ENCODE data around the gene EDRF1.
"Not testable (repeated sequence)": the region's sequence is repeated elsewhere in the genome, so short reads cannot be mapped to it uniquely, and the experiment has no call there.

Gene EDRF1, protein sequence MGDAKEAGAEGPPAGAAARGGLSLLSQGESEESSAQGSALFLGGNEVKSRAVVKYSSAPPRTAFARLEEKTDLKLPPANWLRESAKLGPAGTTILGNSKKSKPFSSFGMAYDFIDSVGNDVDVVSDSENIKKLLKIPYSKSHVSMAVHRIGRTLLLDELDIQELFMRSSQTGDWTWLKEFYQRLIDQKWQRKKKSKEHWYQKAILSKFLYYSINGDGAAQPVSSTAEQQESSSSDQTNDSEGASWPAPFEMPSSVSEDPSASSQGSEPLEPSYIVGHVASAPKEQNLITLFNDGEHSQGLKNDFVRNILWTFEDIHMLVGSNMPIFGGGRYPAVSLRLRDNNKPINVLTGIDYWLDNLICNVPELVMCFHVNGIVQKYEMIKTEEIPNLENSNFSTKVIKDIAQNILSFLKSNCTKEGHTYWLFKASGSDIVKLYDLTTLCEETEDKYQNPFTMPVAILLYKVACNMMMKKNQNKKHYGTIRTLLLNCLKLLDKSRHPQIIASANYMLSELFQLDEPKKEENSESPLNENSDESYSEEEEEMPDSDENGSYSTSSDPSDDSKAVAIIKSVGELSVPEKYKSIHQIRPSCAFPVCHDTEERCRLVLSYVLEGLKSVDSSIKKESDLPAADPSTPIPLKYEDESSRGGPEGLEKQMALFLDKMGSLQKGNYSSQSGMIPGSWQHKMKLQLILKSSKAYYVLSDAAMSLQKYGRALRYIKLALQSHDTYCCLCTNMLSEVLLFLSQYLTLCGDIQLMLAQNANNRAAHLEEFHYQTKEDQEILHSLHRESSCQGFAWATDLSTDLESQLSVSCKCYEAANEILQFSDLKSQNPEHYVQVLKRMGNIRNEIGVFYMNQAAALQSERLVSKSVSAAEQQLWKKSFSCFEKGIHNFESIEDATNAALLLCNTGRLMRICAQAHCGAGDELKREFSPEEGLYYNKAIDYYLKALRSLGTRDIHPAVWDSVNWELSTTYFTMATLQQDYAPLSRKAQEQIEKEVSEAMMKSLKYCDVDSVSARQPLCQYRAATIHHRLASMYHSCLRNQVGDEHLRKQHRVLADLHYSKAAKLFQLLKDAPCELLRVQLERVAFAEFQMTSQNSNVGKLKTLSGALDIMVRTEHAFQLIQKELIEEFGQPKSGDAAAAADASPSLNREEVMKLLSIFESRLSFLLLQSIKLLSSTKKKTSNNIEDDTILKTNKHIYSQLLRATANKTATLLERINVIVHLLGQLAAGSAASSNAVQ

DNA sequence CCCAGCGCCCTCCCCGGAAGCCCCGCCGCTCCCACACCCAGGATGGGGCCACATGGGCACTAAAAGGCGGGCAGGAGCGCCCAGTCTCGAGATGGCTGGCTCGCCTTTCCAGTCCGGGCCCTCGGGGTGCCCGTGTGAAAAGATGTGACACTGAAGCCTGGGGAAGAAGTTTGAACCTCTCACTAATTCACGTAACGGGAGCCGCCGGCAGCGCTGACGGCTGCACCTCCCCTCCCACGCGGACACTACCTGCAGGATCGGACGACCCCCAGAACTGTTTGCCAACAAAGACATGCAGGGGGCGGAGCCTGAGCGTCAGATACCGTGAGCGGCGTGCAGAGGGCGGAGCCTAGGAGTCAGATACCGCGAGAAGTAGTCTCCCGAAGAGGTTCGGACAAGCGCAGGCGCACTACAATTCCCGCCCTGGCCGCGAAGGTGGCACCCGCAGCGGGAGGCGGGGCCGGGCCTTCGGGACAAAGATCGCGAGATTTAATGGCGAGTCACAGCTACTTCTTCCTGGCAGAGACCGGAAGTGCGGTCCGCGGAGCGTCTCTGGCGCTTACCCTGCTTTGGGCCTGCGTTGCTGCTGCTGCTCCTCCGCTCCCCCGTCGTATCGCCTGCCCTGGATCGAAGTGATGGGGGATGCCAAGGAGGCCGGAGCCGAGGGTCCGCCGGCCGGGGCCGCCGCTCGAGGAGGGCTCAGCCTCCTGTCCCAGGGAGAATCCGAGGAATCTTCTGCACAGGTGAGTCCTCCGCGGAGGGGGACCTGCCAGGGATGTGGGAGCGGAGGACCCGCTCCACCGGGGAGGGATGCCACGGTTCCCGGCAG lies at the start of gene EDRF1:
Gene EDRF1, plus strand, starts transcription at position 537 of the 829 bp plus-strand sequence. Its CDS starts 99 bp downstream, at position 636.
- DNase-seq: peak; percentile 98 to 99

DNA sequence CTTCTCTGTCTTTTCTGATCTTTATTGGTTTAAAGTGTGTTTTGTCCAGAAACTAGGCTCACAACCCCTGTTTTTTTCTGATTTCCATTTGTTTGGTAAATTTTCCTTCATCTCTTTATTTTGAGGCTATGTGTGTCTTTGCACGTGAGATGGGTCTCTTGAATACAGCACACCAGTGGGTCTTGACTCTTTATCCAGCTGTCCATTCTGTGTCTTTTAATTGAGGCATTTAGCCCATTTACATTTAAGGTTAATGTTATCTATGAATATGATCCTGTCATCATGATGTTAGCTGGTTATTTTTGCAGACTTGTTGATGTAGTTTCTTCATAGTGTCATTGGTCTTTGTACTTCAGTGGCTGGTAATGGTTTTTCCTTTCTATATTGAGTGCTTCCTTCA lies 46.6 kb upstream of the EDRF1 start:
- no peak for DNase-seq

DNA sequence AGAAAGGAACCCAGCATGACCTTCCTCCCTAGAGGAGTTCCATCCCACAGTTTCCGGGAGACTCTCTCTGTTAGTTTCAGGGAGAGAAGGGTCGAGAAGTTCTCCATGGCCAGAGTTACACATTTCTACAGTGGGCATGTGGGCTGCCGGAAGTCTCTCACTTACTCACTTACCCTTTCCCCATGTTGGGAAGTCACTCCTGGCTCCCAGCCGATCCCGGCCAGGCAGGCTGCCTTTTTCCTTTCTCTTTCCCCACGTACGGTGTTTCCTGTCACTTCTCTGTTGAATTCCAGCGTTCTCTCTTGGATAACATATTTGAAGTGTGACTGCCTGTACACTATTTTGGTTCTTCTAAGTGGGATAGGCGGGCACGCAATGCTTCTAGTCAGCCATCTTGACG lies 40.1 kb upstream of the EDRF1 start:
- DNase-seq: no peak

DNA sequence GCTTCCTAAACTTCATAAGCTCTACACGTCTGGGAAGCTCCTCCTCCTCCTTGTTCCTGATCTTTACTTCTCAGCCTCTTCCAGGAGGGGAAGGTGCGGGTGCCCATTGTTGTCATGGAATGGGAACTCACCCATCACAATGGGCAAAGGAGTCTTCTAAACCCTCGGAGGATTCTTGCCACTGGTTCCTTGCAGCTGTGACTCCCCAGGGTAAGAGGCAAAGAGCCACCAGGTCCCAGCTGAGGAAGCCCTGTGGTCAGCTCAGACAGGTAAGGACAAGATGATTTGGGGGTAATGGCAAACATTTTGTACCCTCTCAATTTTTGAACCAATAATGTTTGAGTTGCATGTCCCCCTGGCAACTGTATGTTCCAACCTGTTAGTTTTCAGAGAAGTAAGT lies 36.4 kb upstream of the EDRF1 start, which contains the start of gene TEX36:
Gene TEX36, minus strand, starts transcription at position 101 of the 400 bp plus-strand sequence. CDS start 174 bp downstream, outside the sequence.
- no peak for DNase-seq

DNA sequence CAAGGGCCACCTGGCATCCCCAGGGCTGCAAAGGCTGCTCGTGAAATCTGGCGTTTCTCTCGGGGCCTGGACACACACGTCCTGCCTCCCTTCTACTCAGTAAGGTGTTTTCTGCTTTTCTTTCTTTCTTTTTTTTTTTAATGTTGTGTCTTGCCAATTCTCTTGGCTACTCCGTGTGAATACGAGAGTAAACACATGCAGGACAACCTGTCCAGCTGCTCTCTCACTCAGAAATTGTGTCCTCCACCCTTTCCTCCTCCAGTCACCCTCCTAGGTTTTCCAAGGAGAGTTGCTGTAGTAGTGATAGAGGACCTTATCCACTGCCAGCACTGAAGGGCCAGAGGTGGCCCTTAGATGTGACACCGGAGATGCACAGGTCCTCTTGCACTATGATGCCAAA lies 35.7 kb upstream of the EDRF1 start:
- no peak for DNase-seq

DNA sequence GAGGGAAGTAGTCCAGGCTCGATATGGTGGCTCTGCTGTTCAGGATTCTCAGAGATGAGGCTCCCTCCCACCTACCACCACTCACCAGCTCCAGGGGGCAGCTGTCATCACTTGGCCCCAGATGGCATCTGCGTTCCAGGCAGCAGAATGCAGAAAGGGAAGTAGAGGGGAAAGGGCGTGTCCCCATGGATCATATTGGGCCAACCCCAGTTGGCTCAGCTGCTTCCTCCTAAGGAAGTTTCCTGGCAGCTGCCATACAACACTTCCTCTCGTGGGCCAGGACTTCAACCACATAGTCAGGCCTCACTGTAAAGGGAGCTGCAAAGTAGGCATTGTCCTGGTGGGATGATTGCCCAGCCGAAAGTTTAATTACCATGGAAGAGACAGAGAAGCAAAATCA lies 34.9 kb upstream of the EDRF1 start:
- DNase-seq: no peak

DNA sequence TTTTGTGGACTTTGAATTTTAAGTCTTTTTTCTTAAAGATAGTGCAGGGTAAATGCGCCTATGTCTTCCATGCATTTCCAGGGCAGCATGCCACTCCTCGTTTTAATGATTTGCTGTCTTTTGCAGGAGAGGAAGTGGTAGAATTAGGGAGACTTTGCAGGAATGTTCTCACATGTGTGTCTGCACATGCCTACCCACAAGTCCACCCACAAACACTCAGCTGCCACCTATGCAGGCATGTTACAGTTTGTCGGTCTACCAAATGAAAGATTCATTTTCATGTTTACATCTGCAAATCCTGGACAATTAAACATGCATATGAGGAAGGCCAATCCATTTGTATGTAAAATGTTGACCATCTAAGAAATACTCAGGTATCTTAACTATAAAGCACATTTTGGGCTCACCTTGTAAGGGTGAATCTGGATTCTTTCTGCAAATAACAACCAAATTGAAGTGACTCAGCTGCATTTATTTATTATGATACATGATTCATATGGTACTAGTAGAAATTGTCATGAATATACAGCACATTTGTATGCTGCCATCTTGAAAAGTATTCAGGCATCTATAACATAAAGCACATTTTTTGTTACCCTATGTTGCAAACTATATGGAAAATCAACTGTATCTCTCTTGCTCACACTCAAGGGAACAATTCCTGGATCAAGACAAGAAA lies 31.9 kb upstream of the EDRF1 start:
- no peak for DNase-seq

DNA sequence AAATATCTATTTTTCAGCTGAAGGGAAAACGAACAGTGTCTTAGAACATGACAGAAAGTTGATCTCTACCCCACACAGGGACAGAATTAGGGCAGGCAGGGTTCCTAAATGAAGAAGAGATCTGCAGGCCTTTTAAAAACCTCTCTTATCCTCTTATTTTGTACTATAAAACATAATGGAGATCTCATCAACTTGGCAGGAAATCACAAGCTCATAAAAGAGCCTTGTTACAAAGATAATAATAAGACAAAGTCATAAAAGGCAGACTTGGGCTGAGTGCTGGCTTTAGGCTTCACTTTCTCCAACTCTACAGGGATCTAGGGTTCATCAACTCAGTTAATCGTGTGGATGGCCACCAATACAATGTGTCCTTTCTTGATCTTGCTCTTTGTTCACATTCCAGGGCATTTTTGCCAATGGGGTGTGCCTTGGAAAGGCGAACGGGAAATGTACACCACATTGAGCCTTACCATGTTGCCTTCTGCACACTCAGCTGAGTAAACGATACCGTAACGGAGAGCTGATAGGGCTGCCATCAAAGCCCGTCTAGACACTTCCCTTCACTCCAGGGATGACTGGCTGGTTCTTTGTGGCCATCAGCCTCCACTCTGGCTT lies 29.4 kb upstream of the EDRF1 start:
- DNase-seq: no peak

DNA sequence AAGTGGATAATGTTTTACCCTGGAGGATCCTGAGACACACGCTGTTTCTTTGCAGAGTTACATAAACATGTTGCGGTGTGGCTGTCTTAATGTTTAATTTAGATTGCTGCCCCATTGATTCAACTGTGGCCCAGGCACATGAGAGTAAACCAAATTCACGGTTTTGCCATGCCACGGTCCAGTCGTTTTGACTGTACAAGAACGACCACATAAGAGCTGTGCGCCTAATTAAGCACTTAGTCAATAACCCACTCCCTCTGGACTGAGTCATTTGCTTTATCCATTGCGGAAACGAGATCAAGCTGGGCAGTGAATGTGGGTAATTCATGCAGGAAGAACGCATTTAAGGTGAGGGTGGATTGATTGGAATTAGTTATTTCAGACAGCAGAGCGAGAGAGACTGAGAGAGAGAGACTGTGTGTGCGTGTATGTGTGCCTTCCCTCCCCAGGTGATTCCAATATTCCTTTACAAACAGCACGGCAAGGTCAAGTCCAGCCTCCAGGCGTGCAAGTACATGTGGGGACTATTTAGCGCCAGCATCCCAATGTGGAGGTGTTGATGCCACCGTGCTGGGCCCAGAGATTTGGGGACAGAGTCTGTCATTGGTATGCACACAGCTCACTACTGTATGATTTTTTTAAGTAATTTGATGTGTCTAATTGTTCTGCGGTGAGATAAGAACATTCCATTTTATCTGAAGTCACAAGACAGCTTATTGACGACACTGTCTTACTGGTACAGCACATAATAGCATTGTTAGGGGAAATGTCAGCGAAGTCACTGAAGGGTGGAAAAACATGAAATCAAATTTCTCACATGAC lies 28.1 kb upstream of the EDRF1 start:
- DNase-seq: no peak

DNA sequence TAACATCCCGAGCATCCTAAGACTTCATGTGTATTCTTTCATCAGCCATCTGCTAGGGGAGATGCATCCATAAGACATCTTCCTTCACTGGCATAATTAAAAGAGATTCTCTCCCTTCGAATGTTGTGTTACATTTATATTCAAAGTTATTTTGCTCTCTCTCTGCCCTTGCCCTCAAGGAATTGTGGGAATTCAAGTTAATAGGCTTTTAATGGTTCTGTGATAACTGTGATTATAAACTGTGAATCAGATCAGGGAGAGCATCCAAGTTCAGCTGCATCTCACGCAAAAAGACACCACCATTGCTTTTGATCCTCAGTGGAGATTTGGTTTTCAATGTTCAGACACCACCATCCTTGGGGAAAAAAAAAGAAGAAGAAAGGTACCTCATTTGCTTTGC lies 27.3 kb upstream of the EDRF1 start:
- no peak for DNase-seq

DNA sequence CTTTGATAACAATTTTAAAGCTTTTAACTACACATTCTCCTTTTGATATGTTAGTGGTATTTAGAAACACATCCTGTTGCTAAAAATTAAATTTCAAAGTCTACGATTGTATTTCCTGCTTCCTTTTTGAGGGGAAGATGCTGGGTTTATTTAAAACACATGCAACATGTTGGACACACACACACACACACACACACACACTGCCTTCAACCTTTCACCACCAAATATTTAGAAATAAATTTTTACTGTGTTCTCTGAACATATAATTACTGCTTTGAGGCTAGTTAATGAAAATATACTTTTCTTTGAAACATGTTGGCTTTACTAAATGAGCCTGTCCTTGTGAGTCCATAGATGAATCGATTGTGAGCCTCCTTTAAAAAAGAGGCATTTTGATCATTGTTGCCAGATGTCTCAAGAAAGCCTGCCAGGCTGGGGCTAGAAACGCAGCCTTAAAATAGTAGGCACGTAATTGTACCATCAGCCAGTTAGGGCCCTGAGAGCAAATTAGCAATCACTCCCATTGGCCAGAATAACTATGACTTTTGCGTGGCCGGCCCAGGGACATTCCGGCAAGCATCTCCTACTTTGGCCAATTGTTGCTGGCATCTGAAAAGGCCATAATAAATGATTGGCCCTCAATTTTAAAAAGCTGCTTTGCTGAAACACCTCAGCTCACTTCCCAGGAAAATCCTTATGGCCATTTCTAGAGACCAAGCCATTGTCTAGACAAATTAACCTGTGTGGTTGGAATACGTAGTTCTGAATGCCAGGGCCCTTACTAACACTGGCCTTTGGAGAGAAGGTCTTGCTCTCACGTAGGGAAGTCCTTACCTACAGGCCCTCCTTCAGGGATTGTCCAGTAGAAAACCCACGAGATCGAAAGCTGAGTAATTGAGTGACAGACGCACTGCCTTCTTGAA lies 26.6 kb upstream of the EDRF1 start:
- no peak for DNase-seq

DNA sequence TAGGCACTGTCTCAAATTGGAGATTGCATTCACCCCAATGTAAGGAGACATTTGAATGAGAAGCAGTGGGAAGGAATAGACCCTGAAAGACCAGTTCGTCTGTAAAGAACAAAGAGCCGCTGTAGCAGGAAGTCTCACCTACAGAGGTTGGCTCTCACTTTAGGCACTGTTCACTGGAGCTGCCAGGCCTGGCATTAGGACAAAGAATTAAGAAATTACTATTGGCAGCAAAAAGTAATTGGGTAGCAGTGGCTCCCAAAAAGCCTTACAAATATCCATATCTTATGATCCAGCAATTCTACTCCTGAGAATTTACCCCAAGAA lies 26.0 kb upstream of the EDRF1 start:
- DNase-seq: no peak

DNA sequence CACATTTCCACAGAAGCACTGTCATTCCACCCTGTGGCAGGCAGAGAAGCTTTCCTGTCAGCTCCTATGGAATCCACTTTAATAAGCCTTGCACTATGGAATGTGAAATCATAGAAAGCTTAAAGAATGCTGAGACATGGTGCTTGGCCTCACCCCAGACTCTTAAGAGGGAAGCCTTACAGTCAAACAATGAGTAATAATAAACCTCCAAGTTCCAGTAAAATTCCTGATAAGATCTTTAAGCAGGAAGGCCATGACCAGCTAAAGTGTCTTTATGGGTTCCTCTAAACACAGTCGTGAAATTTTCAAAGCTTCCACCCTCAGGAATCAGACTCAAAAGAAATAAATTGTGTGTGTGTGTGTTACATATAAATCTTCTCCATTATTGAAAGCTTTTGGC lies 24.6 kb upstream of the EDRF1 start:
- no peak for DNase-seq

DNA sequence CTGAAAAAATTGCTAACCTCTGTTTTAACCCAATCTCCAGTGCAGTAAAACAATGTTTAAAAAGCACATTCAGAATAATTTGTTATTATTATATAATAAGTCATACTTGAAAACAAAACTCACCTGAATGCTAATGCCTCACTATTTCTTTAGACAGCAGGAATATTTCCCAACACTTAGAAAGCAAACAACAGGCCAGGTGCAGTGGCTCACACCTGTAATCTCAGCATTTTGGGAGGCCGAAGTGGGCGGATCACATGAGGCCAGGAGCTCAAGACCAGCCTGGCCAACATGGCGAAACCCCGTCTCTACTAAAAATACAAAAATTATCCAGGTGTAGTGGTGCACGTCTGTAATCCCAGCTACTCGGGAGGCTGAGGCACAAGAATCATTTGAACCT lies 22.6 kb upstream of the EDRF1 start:
- DNase-seq: not testable (repeated sequence)

DNA sequence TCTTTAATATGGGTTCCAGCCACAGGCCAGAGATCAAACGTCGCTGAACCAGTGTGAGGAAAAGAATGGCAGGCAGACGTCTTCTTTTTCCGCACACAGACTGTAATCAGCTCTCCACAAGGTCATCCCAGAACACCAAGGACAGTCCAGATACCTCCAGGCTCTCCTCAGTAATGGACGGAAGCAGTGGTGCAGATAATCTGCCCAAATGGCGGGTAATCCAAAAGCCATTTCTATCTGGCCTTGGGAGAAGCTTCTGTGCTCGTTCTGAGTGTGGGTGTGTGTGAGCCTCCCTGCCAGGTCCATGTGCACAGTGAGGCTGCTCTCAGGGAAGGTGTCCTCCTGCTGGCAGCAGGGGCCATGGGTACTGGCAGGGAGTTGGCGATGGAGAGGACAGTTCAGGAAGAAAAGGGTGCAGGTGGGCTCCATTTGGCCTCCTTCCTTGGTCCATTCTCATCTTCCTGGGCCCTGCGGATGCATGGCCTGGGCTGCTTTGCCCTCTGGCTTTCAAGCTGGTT lies 21.0 kb upstream of the EDRF1 start:
- DNase-seq: no peak

DNA sequence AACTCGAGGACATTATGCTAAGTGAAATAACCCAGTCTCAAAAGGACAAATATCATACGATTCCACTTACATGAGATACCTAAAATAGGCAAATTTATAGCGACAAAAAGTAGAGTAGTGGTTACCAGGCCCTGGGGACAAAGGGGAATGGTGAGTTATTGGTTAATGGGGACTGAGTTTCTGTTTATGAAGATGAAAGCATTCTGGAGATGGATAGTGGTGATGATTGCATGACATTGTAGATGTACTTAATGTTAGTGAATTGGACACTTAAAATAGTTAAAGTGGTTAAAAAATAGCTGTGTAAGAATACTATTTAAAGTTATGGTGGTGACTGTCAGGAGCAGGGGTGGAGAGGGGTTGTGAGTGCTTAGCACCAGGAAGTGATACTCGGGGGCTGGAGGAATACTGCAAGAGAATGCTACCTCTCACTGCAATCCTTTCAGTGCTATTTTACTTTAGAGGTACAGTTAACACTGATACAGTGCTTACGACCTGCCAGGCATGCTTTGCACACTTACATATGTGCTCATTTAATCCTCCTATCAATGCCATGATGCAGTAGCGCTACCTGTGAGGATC lies 19.9 kb upstream of the EDRF1 start:
- DNase-seq: no peak

DNA sequence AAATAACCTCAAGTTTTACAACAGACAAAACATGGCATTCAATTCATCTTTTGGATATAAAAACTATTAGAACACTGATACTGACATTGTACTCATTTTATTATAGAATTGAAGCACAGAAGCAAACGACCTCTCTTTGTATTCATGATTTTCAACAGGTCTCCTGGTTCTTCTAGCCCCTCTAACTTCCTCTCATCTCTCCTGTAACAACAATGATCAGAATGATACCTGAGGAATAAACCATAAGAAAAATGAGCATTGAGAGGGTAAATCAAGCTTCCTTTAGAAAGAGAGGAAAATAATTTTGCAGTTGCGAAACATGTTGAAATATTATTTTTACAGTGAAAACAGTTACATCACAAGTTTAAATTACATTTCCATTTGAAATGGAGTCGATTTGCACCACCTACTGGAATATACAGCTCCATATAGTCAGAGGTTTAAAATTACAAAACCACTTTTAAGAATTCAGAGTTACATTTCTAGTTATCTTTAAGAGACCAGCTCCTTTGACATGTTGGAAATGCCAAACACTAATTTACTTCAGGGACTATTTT lies 19.1 kb upstream of the EDRF1 start:
- DNase-seq: no peak

Data from activated CD4-positive, alpha-beta T cell treated with anti-CD3 and anti-CD28 coated beads, Interleukin-2, amount 50 U/mL, for 4 hours (primary cell).